T-helper 2 cell treated with Interferon-gamma antibody and Interleukin-4, amounts not matched to agents 100 ng/mL and 5 ng/mL, for 36 hours (primary cell): ENCODE measurements around the gene ANTKMT. TPM values are rescaled to one million over a fixed set of nuclear protein-coding genes. Genes with fewer than 3 reads are reported as not detected.

Experiments
- intact Hi-C: fragments of 100-400 bp; cut with micrococcal nuclease; formaldehyde crosslinking; loops from one replicate; pipeline ENCODE4 v1.15.1; 2023
- total RNA-seq: library from RNA; stranded (reverse); gene quantifications from 2 replicates; pipeline ENCODE4 v1.2.3, GENCODE V29; 2022

Gene ANTKMT
- total RNA-seq = 25.9 and 26.1 TPM in 2 replicates

GRCh38 chr16:720990-721764 lies at the start of gene ANTKMT:
Gene ANTKMT (plus strand): TSS chr16:721146. CDS start chr16:721275, 129 bp downstream.
- intact Hi-C loops = no loop called here

- intact Hi-C loops = no loop called here
These were observed 49.4 kb upstream of the ANTKMT start for GRCh38 chr16:671353-672131.

- intact Hi-C loops = no loop called here
These were observed 48.6 kb upstream of the ANTKMT start for GRCh38 chr16:672371-672770.

- intact Hi-C loops = no loop called here
These were observed 48.1 kb upstream of the ANTKMT start for GRCh38 chr16:672851-673250.

- intact Hi-C loops = no loop called here
These were observed 47.5 kb upstream of the ANTKMT start for GRCh38 chr16:673399-673991.

GRCh38 chr16:674214-674881 lies 46.6 kb upstream of the ANTKMT start:
- intact Hi-C loops = no loop called here

- intact Hi-C loops = no loop called here
These were observed 45.7 kb upstream of the ANTKMT start, which contains the start of gene RHBDL1 for GRCh38 chr16:674968-675883. Gene RHBDL1 (plus strand): TSS chr16:675671. CDS start chr16:675791, 120 bp downstream.

GRCh38 chr16:675884-676564 lies 44.9 kb upstream of the ANTKMT start:
- intact Hi-C loops = no loop called here

GRCh38 chr16:676565-676902 lies 44.4 kb upstream of the ANTKMT start:
- intact Hi-C loops = no loop called here

GRCh38 chr16:676913-677312 lies 44.0 kb upstream of the ANTKMT start:
- intact Hi-C loops = no loop called here

- intact Hi-C loops = no loop called here
These were observed 43.4 kb upstream of the ANTKMT start for GRCh38 chr16:677316-678190.

GRCh38 chr16:678209-678857 lies 42.6 kb upstream of the ANTKMT start:
- intact Hi-C loops = no loop called here

- intact Hi-C loops = loop anchor here (1.0 kb wide), 1 partner anchor 11 kb away; the partner anchor contains the start of gene RHOT2
These were observed 41.8 kb upstream of the ANTKMT start for GRCh38 chr16:678858-679813.

GRCh38 chr16:679814-680624 lies 40.9 kb upstream of the ANTKMT start, which contains the start of gene STUB1:
Gene STUB1 (plus strand): TSS chr16:680410. CDS start chr16:680526, 116 bp downstream.
- intact Hi-C loops = loop anchor here (1.0 kb wide), 2 partner anchors 12 to 43 kb away; partner anchors contain the start of gene RHOT2

GRCh38 chr16:680625-680945 lies 40.4 kb upstream of the ANTKMT start:
- intact Hi-C loops = loop anchor here (1.0 kb wide), 1 partner anchor 43 kb away; no protein-coding TSS in a partner anchor
